HL-60 (cell line): ENCODE results near the gene TDRD10.

Experiments used
- DNase-seq, 2 experiments: peaks; one replicate each; pipeline ENCODE4 v3.0.0-alpha.2; 2010 to 2020; ENCODE audit warnings: low read depth in 1 of 2, low spot score in 1 of 2
- H3K27ac ChIP-seq: fragments of 250-450 bp; sonication (Bioruptor Pico); replicated peaks from 2 replicates; pipeline ENCODE4 v1.5.1; 2020; ENCODE audit warnings: mild to moderate bottlenecking, moderate library complexity
- H3K27me3 ChIP-seq: fragments of 250-450 bp; sonication (Bioruptor Pico); 2 replicates; pipeline ENCODE4 v1.5.1; 2021; ENCODE audit warnings: mild to moderate bottlenecking, moderate library complexity; ENCODE audit not compliant: insufficient read depth, poor library complexity, severe bottlenecking
- H3K4me3 ChIP-seq: replicated peaks from 2 replicates; pipeline ENCODE4 v1.5.1; 2011; ENCODE audit warnings: mild to moderate bottlenecking, control low read depth, low read length; ENCODE audit not compliant: insufficient read depth
- GABPA ChIP-seq: IDR thresholded peaks from 2 replicates; pipeline ENCODE4 v1.6.1; 2012; ENCODE audit warnings: low read depth
- POLR2AphosphoS5 ChIP-seq: IDR thresholded peaks from 2 replicates; pipeline ENCODE4 v1.6.1; 2012; ENCODE audit warnings: low read depth
- REST ChIP-seq: IDR thresholded peaks from 2 replicates; pipeline ENCODE4 v1.6.1; 2012; ENCODE audit warnings: low read depth; ENCODE audit not compliant: insufficient replicate concordance
- SPI1 ChIP-seq: IDR thresholded peaks from 2 replicates; pipeline ENCODE4 v1.6.1; 2012; ENCODE audit warnings: low read depth, mild to moderate bottlenecking, borderline replicate concordance
- TF ChIP-seq, protein P1 (sequence below): IDR thresholded peaks from one replicate; pipeline ENCODE4 v1.5.1; 2011; ENCODE audit warnings: low read length, control low read depth, inconsistent platforms; ENCODE audit not compliant: insufficient read depth

TDRD10 gene

DNA sequence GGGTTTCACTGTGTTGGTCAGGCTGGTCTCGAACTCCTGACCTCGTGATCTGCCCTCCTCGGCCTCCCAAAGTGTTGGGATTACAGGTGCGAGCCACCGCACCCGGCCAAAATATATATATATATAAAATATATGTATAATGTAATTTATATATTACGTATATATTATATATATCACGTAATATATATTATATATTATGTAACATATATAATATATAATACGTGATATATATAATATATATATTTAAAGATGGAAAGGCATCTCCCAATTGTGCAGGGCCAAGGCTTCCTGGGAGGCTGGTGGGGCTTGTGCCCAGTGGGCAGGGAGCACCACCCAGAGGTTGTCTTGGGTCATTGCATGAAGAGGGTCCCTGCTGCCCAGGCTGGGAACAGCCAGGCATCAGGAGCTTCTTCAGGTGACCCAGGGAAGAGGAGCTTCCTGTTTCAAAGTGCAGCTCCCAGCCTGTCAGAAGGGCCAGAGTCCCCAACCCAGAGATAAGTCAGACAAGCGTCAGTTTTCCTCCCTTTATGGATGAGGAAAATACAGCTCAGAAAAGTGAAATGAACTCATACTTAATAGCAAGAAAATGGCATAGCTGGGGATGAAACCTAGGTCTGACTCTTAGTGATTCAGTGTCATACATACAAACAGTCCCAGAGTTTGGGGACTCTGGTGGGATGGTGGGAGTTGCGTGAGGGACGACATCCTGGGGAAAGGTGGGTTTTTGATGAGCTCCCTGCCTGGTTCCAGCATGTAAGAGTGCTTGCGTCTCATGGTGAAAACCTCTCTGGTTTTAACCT, 44.4 kb downstream of the TDRD10 start:
- no peak overlapping the region for H3K27ac ChIP-seq
- DNase-seq: peak; percentile 48 to 66
- TF ChIP-seq, protein P1, sequence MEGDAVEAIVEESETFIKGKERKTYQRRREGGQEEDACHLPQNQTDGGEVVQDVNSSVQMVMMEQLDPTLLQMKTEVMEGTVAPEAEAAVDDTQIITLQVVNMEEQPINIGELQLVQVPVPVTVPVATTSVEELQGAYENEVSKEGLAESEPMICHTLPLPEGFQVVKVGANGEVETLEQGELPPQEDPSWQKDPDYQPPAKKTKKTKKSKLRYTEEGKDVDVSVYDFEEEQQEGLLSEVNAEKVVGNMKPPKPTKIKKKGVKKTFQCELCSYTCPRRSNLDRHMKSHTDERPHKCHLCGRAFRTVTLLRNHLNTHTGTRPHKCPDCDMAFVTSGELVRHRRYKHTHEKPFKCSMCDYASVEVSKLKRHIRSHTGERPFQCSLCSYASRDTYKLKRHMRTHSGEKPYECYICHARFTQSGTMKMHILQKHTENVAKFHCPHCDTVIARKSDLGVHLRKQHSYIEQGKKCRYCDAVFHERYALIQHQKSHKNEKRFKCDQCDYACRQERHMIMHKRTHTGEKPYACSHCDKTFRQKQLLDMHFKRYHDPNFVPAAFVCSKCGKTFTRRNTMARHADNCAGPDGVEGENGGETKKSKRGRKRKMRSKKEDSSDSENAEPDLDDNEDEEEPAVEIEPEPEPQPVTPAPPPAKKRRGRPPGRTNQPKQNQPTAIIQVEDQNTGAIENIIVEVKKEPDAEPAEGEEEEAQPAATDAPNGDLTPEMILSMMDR: peak; percentile 61
- TF ChIP-seq GABPA: no peak
- peaks cover 2% of the 10 kb centered on the region for H3K27me3 ChIP-seq
- H3K4me3 ChIP-seq: no peak overlapping the region

DNA sequence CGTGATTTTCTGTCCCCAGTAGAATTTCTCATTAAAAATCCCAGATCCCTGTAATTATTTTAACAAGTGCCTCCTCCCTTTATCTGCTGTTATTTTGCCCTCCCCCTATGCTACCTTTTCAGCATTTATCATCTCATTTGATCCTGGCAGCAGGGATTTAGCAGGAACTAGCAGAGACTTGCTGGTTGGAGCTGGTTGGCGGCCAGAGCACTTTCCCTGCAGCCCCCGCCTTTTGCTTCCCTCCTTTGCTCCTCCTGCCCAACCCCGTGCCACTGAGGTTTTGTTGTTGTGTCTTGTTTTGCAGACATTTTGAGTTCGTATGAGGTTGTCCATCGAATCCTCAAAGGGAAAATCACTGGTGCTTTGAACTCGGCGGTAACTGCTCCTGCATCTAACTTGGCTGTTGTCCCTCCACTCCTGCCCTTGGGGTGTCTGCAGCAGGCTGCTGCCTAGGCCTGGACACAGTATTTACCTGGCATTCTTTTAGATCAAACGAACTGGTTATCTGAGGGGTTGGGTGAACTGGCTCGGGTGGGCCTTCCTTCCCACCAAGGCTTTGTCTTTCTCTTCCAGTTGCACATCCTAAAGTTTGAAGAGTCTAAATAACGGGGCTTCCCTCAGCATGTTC, 45.2 kb downstream of the TDRD10 start:
- no peak for TF ChIP-seq POLR2AphosphoS5
- TF ChIP-seq REST: no peak
- TF ChIP-seq SPI1: no peak
- TF ChIP-seq GABPA: no peak
- TF ChIP-seq, protein P1: no peak
- Histone ChIP-seq H3K27me3 (peaks cover 2% of the 10 kb centered on the region), H3K4me3 (no peak overlapping the region), H3K27ac (no peak overlapping the region)
- no peak for DNase-seq

DNA sequence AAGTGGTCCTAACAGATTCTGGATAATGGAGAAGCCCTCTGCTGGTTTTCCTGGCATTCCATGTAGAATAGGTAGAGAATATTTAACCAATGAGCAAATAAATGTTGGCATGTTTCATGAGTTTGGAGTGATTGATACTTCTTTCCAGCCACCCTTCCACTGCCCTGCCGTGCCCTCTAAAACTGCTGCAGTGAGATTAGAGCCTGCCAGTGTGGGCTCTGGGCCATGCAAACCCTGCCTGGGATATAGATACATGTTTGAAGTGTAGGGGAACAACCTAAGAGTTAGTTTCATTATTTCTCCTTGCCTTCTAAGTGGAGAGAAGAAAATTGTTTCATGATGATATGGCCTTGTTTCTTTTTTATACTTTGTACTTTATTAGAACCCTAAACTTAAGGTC, 46.0 kb downstream of the TDRD10 start:
- peak overlapping the region; percentile 22; the same call in 1 of the 2 replicates for H3K27ac ChIP-seq
- DNase-seq: no peak
- no peak for TF ChIP-seq GABPA
- TF ChIP-seq REST: no peak
- TF ChIP-seq, protein P1: no peak
- no peak for TF ChIP-seq POLR2AphosphoS5
- TF ChIP-seq SPI1: no peak
- no peak overlapping the region for H3K4me3 ChIP-seq
- peaks cover 2% of the 10 kb centered on the region for H3K27me3 ChIP-seq
